ENCODE measurements around the gene LITAF.
"Not testable (repeated sequence)": the region's sequence is repeated elsewhere in the genome, so short reads cannot be mapped to it uniquely, and the experiment has no call there.

LITAF gene

DNA sequence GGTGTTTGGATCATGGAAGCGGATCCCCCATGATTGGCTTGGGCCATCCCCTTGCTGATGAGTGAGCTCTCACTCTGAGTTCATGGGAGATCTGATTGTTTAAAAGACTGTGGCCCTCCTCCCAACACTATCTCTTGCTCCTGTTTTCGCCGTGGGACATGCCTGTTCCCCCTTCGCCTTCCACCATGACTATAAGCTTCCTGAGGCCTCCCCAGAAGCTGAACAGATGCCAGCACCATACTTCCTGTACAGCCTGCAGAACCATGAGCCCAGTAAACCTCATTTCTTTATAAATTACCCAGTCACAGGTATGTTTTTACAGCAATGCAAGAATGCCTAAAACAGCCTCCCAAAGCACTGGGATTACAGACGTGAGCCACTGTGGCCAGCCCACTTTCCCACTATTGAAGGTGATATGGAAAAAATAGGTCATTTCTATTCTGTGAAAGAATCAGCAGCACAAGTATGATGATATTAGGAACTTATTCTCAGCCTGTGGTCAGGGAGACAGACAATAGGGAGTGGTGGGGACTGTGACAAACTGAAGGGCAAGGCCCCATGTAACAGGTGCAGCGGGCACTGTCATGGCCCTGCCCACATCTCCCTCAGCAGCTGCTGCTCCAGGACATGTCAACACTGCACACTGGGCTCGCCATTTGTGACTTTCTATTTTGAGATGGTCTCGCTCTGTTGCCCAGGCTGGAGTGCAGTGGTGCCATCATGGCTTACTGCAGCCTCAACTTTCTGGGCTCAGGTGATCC, 33.7 kb upstream of the LITAF start:
- no peak for DNase-seq

DNA sequence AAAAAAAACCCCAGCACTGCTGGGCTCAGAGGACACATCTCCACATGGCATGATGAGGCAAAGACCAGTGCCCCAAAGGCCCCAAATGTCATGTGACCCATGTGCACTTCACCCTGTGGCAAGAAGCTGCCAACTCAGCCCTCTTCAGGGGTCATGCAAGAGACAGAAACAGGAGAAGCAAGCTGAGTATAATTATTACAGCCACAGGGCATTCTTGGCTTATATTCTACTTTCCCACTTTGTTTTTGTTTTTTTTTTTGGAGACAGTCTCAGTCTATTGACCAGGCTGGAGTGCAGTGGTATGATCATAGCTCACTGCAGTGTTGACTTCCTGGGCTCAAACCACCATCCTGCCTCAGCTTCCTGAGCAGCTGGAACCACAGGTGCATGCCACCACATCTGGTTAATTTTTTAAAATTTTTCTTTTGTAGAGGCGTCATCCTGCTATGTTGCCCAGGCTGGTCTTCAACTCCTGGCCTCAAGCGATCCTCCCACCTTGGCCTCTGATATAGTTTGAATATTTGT, 32.7 kb upstream of the LITAF start:
- DNase-seq, result no peak

DNA sequence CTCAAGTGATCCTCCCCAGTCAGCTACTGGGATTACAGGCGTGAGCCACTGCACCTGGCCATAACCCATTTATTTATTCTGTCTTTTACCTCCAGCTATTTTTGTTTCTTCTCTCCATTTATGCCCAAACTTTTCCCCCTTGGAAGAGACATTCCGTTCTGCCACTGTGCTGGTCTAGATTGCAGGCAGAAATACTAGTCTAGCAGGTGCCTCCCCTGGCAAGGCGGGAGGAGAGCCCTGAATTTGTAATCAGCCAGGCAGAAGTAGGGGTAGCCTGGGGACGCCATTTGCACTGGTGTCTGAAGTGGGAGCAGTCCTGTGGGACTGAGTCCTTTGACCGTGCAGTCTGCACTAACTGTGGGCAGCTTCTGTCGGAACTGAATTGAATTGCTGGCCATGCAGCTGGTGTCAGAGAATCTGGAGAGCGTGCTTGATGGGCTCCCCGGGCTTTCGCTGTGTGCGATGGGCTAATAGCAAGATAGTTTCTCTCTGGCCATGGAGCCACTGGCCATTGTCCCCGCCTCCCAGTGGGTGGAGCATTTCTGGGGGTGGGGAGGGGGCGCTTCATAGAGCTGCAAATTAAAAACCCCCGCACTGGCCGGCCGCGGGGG, 31.5 kb upstream of the LITAF start:
- DNase-seq, result peak; percentile 39

DNA sequence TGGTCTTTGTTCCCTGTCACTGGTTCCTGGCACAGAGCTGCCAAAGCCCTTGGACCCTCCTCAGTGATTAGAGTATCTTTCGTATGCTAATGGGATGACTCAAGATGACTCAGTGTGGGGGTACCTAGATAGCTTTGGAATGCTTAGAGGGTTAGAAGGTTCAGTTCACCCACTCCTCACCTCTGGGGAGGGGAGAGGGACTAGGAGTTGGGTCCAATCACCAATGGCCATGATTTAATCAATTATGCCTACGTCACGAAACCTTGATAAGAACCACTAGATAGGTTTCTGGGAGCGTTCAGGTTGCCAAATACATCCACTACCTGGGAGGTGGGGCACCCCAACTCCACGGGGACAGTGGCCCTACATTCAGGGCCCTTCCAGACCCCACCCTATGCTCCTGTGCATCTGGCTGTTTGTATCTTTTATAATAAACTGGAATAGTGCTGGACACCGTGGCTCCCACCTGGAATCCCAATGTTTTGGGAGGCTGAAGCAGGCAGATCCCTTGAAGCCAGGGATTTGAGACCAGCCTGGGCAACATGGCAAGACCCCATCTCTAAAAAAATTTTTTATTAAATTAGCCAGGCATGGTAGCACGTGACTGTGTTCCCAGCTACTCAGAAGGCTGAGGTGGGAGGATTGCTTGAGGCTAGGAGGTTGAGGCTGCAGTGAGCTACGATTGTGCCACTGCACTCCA, 29.2 kb upstream of the LITAF start:
- DNase-seq, result no peak

DNA sequence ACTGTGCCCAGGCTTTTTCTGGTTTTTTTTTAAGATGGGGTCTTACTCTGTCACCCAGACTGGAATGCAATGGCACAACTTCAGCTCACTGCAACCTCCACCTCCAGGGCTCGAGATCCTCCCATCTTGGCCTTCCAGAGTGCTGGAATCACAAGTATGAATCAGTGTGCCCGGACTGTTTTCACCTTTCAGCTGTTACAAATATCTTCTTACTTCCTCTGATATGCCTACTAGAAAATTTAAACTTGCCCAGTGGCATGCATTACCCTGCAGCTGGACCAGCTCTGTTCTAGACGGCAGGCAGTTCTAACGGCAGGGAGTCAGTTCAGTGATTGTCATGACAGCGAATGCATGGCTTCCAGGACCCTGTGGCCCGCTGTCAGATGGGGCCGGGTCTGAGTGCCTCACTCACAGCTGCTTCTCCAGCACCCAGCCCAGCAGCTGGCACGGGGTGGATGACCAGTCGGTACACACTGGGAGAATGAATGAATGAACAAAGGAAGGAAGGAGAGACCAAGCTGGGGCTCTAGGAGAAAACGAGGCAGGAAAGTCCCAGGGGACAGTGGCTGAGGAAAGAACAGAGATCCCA, 28.0 kb upstream of the LITAF start:
- no peak for DNase-seq

DNA sequence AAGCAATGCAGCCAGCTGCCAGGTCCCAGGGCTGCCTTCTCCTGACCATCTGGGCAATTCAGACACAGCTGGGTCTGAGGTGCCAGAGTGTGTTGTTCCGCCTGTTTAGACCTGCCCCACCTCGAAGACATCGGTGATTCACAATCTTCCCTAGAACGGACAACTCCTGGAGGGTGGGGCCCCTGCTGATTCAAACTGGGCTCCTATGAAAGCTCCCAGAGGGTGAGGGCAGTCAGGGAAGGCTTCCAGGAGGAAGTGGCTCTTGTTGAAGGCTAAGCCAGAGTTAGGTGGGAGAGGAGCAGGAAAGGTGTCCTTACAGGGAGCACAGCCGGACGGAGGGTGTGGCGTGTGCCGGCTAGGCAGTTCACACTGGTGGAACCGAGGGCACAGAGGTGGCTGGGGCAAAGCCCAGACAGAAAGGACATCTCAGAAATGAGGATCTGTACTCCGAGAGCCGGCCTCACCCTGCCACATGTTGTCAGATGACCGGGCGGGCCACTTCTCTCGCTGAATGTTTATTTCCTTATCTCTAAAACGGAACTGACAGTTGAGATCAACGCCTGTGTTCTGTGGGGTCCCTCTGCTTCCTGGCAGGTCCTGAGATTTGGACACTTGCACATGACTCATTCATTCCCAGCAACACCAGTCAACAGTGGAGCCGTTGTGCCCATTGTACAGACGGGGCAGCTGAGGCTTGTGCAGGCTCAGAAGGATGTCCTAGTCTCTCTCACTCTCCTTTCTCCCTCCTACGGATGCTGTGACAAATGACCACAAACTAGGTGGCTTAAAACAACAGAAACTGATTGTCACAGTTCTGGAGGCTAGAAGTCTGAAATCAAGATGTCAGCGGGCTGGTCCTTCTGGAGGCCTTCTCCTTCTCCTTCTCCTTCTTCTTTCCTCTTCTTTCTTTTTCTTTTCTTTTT, 26.9 kb upstream of the LITAF start:
- peak; percentile 55 for DNase-seq

DNA sequence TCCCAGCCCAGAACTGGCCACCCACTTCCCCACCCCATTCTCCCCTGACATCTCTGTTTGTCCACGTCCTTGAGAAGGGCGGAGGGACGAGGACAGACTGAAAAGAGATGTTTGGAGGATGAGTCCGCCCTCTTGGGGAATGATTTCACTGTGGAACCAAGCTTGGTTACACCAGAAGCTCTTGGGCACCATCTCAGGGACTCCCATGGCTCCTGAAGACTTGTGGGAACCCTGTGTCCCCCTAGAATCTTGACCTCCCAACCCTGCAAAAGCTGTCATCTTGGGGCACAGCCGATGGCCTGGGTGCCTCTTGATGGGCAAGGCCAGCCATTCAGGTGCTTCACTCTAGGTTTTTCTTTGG, 25.9 kb upstream of the LITAF start:
- no peak for DNase-seq

DNA sequence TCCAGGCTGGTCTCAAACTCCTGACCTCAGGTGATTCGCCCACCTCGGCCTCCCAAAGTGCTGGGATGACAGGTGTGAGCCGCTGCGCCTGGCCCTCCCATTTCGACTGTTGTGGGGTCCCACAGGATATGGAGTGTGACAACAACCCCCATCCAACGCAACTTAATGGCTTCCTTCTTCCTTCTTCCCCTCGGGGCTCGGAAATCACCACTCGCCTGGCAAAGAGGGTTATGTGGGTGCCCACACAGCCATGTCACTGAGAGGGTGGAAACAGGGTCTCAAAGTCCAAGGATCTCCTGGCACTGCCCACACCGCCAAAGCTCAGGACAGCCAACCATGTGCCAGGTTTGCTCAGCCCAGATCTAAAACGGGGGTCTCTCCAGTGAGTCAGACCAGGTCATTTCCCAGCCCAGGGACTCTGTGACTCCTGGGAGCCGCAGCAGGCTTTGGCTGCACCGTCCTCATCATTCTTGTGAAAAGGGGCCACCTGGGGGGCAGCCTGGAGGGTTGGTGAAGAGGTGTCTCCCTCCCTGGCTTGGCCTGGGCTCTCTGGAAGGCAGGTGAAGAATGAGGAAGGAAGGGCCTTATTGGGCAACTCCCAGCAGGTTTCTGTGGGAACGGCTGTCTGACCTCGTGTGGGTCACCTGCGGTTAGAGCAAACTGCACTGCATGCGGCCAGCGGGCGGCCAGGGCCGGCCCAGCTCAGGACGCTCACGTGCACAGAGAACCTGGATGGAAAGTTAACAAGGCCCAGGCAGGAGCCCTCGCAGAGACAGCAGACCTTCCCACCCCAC, 25.3 kb upstream of the LITAF start:
- peak; percentile 86 for DNase-seq

DNA sequence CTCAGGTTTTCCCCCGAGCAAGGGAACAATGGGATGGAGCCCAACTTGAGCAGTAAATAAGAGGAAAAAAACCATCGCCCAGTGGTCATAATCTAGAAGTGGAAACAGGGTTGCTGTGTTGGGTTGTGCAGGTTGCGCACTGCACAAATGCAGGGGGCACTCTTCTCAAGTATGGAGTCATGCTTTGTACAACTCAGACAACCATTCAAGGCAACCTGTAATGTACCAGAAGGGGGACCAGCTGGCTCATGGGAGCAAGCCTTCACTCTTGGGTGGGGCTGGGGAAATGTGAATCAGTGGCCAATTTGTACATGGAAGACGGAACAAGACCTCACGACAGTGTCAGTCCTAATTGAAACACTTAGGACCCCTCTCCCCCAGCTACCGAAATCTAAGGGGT, 23.9 kb upstream of the LITAF start:
- peak; percentile 27 for DNase-seq

DNA sequence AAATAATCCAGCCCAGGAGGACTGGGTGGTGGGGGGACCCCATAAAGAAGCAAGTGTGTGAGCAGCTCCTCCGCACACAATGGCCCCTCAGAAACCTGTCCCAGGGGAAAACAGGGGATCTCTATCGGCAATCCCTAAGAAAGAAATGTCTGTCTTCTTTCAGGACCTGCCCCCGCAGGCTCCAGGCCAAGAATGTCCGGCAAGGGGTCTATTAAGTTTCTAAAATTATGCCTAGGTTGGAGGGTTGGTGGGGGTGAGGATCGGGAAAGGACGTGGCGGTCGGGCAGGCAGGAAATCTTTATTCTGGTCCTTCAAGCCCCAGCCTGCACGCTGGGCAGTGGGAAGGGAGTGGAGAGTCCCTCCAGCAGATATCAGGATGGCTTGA, 23.4 kb upstream of the LITAF start:
- no peak for DNase-seq

DNA sequence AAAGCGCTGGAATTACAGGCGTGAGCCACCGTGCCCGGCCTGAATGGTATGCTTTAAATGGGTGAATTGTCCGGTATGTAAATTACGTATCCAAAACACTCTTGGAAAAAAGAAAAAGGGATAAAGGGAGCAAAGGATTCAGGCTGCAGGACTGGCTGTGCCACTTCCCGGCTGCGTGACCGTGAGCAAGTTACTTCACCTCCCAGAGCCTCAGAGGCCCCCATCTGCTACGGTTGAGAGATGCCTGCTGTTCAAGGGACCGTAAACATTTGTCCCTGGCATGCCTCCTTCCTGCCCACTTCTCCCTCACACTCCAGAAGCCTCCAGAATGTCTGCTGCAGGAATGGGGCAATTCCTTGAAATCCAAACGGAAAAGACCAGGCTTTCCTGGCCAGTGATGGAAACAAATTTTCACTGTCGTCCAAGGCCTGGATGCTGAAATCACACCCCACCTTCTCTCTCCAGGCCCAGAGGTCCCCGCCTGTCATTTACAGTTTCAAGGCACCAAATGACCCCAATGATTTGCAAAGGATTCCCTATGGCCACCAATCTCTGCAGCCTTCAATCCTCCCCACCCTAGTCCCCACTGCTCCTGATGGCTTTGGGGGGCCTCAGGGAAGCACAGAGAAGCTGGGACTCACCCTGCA, 22.9 kb upstream of the LITAF start:
- peak; percentile 65 for DNase-seq

DNA sequence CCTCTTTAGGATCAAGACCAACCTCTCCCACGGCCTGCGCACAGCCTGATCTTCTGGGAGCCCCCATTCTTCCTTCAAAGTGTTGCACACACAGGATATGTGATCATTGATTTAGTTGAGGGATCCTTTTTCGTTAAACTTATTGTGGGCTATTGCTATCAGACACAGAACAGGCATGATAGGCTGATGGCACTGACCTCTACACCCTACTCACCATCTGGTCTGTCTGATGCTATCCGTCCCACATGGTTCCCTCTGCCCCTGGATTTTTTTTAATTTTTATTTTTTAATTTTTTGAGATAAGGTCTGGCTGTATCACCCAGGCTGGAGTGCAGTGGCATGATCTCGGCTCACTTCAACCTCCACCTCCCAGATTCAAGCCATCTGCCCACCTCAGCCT, 19.2 kb upstream of the LITAF start:
- DNase-seq, result no peak

DNA sequence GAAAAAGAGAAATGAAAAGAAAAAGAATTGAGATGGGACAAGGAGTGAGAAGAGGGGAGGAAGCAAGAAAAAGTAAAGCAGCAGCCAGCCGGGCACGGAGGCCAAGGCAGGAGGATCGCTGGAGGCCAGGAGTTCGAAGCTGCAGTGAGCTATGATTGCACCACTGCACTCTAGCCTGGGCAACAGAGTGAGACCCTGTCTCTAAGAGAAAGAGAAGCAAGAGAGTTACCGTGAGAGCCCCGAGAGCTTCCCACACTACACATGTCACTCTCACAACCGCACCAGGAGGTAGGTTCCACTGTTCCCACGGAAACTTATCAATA, 18.8 kb upstream of the LITAF start:
- DNase-seq, result no peak

DNA sequence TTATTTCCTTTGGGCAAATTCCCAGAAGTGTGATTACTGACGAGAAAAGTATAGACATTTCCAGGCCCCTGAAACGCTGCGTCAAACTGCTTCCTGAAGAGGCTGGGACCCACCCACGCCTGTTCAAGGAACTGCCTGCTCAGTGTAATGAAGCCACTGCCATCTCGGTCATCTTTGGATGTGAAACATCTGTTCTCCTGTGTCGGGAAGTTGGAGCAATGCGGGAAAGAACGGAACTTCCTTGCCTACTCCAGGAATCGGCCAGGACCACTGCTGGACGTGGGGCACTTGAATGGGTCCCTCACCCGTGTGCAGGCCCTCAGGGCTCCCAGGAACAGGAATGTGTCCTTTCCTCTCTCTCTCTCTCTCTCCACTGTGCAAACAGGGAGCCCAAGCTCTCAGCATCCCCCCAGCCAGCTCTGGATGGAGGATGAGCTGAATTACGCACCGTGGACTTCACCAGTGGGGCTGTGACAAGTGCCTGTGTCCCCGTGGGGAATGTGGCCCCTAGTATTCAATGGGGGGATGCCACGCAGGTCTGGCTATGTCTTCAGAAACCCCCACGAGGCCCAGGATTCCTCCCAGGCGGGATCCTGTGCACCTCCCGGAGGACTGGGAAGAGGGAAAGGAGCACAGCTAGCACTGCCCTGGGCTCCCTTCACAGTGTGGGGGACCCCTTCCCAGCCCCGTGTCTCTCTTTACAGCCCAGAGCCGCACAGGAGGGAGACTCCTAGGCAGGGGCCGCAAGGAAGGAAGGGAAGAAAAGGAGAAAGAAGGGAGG, 18.3 kb upstream of the LITAF start:
- no peak for DNase-seq

DNA sequence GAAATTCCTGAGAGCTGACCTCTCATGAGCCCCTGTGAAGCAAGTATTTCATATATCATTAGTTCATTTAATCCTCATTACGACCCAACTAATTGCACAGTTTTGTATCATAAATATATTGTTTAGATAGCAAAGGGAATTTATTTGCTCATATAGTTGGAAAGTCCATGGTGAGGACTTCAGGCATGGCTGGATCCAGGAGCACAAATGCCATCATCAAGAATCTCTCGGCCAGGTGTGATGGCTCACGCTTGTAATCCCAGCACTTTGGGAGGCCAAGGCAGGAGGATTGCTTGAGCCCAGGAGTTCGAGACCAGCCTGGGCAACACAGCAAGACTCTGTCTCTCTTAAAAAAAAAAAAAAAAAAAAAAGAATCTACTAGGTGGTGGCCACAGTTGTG, 17.6 kb upstream of the LITAF start:
- DNase-seq, result not testable (repeated sequence)

DNA sequence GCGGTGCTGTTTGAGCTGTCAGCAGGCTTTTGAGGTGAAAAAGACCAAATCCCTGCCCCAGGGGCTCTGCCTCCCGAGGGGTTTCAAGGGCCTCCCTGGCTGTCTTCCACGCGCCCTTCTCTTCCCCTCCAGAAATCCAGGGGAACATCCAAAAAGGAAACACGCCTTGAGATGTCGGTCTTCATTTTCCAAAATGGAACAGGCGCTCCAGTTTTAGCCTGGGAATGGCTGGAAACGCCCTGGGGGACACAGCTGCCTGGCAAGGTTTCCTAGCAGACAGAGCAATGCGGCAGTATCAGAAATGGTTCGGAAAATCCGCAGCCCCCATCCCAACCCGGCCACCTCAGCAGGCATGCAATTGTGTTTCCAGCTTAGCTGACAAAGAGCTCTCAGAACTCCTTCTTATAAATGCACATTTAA, 16.6 kb upstream of the LITAF start:
- DNase-seq, result peak; percentile 52

DNA sequence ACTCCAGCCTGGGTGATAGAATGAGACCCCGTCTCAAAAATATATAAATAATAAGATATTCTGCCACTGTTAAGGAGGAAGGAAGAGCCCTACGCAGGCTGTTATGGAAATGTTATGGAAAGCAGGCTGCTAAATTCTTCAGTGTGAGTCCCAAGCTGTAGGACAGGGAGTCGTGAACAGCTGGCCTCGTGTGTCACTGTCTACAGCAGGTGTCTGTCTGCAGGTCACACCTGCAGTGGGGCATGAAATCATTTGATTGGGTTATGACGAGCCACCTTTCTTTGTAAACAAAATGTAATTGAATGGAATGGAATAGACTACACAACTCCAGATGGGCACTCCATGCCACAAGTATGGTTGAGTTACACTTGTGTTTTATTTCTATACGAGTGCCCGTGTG, 15.6 kb upstream of the LITAF start:
- peak; percentile 95 for DNase-seq

DNA sequence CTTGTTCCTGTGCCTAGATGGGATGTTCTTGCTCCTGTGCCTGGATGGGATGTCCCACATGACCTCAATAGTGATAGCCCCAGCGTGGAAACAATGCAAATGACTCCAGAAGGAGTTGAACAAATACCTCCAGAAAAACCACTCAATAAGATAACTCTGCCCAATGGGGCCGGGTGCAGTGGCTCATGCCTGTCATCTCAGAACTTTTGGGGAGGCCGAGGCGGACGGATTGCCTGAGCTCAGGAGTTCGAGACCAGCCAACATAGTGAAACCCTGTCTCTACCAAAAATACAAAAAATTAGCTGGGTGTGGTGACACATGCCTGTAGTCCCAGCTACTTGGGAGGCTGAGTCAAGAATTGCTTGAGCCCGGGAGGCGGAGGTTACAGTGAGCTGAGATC, 15.2 kb upstream of the LITAF start:
- DNase-seq, result no peak

DNA sequence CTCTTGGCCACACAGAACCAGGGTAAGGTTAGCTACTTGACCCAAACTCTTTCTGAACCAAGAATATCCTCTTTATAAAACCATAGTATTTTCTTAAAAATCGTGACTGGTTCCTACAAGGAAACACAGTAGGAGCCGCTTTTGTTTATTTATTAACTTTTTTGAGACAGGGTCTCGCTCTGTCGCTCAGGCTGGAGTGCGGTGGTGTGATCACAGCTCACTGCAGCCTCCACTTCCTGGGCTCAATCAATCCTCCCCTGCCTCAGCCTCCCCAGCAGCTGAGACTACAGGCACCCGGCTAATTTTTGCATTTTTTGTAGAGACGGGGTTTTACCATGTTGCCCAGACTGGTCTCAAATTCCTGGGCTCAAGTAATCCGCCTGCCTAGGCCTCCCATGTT, 14.7 kb upstream of the LITAF start:
- no peak for DNase-seq

DNA sequence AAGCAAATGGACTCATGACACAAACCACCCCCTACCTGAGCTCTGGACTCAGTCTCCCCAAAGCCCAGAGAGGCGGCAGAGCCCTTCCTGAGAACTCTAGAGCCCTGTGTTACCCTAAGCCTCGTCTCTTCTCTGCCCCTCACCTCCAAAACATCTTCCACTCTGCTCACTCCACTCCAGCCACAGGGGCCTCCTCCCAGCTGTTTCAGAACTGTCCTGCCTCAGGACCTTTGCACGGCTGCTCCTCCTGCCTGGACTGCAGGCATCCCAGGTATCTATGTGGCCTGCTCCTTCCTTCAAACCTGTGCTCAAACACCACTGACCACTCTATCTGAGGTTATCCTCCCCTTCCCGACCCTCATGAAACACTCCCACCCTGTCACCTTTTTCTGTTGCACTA, 12.9 kb upstream of the LITAF start:
- no peak for DNase-seq
